Activated CD4-positive, alpha-beta T cell treated with anti-CD3 and anti-CD28 coated beads for 24 hours (primary cell): ENCODE data around the gene HLF.

Source experiments
- DNase-seq, 2 donors: peaks; one replicate each; pipeline ENCODE4 v3.0.0-alpha.2; 2020; ENCODE audit warnings: low read depth in 2 of 2

HLF gene

DNA sequence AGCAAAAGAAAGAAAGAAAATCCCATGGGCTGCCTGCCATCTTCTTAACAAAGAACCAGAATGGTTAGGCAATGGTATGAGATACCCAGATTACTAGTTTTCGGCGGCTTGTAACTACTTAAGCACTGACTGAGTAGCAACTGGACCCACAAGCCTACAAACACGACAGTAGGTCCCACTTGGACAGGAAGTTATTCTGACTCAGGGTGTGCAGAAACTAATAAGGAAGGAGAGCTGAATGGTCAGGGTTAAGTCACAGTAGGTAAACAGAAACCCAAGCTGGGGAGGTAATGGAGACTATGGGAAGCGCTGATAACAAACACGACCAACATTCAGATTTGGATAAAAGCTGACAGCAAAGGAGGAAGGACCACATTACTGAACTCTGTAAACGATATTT is 10.4 kb upstream of the HLF start:
- no peak for DNase-seq

DNA sequence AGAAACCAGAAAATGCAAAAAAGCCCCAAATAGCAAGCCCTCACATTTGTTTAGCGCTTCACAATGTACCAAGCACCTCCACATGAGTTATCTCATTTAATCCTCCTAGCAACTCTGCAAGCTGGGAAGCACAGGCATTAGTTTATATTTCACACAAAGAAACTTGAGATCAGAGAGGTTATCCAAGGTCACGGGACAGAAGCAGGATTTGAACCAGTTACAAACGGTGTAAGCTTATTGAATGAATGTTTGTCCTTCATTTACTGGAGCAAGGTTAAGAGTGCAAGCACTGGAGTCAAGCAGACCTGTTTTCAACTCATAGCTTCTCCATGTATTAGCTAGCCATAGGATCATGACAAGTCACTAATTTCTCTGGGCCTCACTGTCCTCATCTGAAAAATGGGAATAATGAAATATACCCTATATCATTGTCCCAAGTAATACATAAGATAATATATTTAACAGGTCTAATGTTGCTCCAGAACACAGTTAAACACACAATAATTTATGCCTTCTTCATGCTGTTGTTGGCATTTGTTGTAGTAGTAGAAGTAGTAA is 6.1 kb upstream of the HLF start:
- DNase-seq = no peak

DNA sequence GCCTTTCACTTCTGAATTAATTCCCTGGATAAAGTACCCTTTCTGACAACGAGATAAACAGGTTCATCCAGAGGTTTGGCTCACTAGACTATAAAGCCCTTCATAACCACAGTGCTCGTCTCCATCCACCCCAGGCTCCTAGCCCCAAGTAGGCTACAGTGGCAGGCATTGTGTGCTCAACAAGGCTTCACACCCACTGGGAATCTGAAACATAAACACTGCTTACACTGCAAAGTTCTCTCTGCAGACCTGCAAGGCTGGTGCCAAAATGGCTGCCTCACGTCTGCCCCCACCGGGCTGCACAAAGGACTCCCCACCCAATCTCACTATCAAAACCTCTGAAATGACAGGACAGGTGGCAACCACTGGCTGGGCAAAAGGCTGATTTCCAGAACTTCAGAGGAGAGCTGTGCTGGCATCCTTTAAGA is 5.1 kb upstream of the HLF start:
- DNase-seq = no peak

DNA sequence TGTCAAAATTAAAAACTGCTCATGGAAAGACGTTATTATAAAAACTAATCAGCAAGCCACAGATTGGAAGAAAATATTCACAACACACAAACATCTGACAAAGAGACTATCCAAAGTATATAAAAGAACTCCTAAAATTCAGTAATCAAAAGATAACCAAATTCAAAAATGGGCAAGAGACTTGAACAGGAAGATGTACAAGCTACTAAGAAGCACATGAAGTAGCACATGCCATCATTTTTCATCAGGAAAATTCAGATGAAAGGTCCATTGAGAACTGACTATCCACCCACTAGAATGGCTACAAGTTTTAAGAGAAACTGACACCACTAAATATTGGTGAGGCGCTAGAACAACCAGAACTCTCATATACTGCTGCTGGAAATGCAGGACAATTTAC is 3.4 kb upstream of the HLF start:
- DNase-seq = no peak

DNA sequence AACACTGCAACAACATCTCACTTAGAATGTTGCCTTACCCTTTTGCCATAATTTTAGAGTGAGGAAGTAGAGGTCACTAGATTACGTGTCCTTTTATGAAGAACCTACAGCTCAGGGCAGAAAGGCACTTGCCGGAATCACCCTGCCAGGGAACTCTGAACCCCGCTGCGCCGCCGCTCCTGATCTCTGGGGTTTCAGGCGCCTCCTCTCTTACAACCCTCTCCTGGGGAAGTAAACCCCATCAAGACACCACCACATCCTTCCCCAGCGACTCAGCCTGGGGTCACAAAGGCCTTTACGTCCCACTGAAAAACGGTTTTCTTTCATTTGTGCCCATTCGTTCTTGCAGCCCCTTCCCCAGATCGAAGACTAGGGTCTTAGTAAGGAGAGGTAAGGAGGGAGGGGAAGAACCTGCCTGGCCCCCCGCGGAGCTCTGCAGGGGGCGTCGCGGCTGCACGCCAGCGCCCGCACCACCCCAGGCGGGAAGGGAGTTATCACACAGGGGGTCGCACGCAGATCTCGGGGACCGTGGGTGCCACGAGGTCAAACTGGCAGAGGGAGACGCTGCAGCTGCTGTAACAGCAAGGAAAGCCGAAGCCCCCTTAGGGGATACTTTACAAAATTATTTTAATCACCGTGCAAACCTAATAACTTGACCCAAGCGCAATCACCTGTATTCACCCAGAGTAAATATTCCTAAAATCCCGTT is 1.0 kb upstream of the HLF start:
- DNase-seq = no peak

DNA sequence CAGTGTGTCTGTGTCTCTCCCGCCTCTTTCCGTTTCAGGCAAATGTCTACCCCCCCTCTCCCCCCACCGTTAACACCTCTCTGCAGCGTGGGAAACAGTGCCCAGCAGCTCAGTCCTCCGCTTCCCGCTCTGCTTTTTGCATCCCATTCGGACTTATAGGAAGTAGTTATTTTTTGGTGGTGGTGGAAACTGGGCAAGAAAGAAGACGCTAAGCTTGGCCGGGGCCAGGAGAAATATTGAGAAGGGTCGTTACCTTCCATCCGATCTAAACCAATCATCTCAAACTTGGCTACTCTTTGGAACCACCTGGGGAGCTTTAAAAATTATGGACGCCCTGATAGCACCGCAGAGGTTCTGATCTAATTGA is 499 bp upstream of the HLF start:
- no peak for DNase-seq

DNA sequence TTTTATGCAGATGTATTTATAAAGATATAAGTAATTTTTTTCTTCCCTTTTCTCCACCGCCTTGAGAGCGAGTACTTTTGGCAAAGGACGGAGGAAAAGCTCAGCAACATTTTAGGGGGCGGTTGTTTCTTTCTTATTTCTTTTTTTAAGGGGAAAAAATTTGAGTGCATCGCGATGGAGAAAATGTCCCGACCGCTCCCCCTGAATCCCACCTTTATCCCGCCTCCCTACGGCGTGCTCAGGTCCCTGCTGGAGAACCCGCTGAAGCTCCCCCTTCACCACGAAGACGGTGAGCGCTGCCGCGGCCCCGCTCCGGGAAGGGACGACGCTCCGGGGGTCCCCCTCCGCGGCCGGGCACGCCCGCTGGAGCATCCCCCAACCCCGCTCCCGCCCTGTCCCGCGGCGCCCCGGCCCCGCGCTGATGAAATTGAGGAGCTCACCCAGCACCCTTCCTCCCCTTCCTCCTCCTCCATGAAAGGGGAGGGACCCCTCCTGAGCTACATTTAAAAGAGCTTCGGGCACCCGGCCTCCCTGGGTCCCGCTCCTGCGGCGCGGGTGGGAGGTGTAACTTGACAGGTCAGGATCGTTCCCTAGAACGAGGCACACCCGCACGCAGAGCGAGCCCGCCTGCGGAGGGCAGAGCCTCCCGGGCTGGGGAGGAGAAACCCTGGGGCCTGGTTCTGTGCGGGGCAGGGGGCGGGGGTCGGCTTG is 706 bp downstream of the HLF start:
- no peak for DNase-seq

DNA sequence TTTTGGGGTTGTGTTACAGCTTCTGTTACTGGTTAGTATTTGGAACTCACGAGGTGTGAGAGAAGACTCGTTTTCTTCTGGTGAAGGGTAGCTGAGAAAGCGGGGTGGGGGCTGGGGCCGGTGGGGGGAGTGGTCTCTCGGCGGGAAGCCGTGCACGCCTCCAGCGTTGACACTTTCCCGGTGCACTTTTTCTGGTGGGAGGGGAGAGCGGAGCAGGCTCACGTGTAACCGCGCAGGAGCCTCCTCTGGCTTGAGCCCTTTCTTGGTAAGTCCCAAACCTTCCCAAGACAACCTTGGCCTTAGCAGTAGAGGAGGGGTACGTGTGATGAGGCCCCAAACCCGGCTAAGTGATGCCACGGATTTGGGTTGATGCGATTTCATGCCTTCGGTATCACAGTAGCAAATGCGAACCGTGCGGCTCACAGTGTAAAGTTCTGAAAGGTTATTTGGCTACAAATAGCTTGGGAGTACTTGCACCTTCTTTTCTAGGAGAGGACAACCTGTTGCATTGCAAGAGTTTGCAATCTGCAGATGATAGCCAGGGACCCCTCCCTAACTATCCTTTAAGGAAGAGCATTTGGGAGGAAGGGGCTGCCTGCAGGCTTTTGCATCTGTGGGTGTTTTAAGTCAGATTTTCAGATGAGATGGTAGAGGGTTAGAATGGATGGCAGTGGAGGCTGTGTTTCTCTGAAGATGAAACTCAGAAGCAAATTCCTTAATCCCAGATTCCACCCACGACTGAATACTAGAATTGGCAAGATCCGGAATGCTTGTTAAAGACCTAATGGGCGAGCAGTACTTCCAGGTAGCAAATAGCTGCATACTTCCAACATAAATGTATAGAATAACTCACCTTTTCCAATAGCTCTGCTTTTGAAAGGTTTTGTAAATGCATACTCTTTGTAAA is 1.5 kb downstream of the HLF start:
- no peak for DNase-seq

DNA sequence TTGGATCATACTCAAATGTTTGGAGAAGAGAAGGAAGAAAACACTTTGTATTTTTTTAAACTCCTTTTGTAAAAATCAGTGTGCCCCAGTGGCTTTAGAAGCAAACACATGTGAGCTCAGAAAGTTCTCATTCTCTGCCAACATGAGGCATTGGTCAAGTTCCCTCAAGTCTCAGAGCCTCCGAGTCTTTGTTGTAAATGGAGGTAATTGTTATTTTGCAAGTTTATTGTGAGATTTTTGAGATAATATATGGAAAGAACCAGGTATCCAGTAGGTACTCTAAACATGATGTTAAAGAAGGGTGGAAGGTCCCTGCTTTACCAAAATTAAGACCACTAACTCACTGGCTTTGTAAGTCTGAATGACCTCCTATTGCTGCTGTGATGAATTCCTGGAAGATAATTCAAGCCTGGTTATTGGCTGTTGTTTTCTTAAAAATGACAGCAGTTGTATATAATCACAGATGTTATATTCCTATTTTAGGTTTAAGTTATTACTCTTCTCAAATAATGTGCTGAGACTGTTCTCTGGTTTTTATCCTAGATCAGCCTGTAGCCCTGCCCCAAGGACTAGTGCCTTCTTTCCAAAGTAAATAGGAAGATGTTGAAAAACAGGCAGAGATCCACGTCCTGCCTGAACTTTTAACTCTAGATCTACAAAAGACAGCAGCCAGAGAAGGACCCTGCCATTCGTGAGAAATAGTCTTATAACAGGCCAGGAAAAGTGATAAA is 2.4 kb downstream of the HLF start:
- no peak for DNase-seq

DNA sequence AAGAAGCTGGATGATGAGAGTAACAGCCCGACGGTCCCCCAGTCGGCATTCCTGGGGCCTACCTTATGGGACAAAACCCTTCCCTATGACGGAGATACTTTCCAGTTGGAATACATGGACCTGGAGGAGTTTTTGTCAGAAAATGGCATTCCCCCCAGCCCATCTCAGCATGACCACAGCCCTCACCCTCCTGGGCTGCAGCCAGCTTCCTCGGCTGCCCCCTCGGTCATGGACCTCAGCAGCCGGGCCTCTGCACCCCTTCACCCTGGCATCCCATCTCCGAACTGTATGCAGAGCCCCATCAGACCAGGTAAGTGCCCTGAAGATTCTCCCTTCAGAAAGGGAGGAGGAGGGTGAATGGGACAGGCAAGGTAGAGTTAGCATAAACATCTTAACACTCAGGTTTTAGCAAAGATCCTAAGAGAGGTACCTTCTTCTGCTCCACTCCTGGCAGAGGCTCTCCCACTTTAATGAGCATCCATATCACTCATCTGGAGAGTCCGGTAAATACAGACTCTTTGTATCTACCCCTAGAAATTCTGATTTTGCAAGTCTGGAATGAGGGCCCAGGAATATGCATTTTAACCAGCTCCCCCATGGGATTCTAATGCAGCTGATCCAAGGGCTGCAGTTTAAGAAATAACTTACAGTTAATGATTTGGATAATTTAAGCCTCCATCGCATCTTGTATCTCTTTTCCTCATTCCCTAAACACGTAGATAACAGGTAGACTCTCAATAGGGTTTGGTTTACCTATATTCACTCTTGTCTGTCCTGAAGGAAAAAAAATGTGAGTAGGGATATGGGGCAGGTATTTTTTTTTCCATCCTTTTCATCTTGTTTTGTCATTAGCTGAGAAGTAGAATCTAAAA is 3.3 kb downstream of the HLF start:
- DNase-seq = no peak

DNA sequence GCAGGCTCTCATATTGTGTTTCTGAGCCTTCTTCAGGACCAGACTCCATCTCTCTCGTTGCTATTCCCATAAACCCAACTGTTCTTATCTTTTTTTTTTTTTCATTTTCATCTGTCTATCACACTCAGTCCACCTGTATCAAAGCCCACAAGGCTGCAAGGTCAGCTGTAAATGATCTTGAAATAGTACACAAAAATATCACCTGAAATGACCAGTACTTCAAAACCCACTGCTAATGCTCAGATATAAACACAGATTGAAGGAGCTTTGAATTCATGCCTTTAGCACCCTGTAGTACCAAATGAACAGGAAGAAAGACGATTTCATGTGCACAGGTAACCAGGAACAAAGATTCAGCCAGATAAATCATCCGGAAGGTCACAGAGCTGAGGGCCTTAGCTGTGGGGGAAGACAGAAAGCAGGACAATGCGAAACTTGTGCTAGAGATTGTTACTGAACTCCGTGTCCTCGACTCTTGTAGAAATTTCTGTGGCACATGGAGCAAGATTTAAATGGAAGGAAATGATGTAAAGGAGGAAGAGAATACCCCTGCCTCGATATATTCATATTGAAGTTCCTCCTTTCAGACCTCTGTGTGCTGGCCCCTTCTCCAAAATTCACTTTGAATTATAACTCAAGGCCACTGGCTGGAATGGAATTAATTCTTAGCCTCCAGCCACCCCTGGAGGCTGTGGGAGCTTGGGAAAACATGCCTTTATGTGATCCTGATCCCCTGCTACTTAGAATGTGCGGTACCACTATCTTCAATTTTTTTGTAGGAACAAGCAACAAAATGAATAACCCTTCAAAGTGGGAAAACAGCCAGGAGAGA is 4.1 kb downstream of the HLF start:
- no peak for DNase-seq

DNA sequence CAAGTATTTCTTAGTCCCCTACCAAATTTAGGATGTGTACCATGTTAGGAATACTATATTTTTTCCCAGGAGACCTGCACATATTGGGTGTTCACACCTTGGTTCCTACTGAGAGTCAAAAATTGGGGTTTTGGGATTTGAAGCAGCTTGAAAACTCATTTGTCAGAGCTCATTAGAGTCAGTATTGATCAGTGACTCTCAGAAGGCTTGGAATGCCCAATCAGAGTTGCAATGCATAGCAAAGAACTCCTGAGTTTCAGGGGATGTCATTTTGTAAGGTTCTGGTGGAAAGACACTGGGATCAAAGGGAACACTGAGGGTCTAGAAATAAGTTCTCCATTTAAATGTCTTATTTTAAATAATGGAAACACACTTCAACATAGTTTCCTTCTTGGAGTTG is 5.1 kb downstream of the HLF start:
- no peak for DNase-seq

DNA sequence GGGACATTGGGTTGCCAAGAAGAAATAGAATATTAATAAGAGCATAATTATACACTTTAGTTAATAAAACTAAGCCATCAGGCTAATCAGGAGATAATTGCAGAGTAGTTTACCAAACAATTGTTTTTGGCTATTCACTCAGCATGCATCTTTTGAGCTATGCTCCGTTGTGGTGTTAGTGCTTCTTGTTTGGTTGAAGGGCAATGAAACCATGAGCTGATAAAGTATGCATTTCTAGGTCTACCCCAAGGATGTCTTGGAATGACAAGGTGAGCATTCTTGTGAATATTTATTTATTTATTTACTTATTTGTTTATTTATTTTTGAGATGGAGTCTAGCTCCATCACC is 6.4 kb downstream of the HLF start:
- DNase-seq = no peak

DNA sequence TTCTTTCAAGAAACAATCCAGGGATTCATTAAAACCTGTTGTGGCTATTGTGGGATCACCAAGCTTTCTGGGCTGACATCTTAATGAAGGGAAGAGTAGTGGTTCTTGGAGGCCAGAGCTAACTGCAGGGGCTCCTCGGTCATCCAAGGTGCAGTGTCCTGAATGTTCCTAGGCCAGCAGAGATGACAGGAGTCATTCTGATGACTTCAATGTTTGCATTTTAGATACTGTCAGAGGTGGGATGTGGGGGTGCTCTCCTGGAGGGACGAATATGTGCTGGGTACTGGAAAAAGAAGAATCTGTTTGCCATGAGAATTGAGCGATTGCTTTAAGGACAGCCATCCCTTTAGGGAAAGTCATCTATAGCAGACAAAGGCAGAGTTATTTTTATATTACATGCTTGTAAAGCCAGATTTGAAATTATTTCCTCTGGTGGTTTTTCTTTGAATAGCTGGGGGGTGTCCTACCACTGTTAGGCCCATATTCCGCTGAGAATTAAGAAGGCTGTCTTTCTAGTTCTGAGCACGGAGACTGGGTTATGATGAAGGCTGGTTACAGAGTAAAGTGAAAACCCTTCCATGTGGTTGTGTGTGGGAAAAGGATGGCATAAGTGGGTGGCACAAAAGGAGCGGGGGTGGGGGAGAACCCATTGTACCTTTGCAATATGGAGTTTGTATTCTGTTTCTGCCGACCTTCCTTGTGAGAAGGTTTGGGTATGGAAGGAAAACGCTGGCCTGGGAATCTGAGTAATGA is 7.4 kb downstream of the HLF start:
- DNase-seq = no peak

DNA sequence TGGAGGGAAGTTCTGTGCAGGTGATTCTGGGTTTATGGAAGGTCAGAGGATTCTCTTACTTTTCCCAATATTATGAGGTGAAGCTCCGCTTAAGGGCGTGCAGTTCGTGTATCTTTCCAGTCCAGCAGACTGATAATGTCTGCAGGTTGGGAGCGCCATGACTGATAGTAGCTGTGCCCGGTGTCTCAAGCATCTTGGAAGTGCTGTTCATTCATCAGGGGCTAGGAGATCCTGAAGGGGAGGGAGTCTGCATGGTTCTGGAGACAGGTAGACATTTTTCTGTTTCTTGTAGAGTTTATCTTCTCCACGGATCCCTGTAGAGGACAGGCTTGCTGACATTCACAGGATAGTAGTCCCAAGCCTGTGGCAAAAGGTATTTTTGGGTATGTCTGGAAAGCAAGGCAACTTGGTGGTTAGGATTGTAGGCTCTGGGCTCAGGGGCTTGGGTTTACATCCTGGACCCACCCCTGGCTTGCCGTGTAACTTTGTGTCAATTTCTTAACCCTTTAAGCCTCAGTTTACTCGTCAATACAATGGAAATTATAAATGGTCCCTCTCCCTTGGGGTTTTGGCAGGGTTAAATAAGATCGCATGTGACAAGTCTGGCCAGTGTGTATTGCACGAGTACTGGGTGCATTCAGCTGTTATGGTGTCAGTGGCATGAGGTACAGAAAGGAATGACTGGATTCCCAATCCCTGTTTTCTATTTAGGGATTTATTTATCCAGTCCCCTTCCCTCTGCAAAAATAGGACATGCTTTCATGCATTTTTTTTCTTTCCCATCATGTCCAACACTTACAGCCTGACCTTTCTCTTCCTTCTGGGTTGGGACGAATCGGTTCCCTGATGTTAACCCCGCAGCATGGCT is 8.2 kb downstream of the HLF start:
- no peak for DNase-seq

DNA sequence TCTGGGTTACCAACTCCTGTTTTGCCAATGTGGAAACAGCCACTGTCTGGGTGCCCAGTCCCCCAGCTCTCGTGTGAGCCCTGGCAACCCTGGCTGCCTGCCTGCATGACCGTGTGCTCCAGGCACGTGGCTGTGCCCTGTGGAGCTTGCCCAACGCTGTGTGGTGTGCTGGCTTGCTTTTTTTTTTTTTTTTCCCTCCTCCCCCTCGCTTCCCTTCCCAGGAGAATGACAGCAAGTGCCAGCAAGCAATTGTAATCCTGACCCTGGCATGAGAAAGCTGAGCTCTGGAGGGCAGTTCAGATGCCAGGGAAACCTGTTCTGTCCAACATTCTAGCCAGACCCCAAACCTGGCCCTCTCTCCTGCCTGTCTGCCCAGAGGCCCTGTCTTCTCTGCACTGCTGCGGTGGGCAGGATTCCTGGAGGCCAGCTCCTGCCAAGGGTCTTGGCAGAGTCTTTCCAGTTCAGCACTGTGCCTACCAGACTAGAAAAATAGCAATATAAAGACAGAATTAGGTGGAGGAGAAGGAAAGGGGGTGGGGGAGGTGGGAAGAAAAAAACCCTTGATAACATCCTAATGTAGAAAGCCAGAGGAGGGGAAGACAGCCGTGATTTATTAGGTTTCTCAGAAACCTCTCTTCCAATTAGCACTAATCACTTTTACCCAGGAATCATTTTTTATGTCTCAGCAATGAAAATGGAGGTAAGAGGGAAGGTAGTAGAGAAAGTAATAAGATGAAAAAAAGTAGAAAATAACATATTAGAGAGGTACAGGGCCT is 9.0 kb downstream of the HLF start:
- DNase-seq = no peak
